Central memory CD4-positive, alpha-beta T cell (primary cell): ENCODE data around the gene CYSRT1.
"Not testable (repeated sequence)": the region's sequence is repeated elsewhere in the genome, so short reads cannot be mapped to it uniquely, and the experiment has no call there.

Source experiments
- DNase-seq: peaks from one replicate; pipeline ENCODE4 v3.0.0; 2022

CYSRT1 gene

DNA sequence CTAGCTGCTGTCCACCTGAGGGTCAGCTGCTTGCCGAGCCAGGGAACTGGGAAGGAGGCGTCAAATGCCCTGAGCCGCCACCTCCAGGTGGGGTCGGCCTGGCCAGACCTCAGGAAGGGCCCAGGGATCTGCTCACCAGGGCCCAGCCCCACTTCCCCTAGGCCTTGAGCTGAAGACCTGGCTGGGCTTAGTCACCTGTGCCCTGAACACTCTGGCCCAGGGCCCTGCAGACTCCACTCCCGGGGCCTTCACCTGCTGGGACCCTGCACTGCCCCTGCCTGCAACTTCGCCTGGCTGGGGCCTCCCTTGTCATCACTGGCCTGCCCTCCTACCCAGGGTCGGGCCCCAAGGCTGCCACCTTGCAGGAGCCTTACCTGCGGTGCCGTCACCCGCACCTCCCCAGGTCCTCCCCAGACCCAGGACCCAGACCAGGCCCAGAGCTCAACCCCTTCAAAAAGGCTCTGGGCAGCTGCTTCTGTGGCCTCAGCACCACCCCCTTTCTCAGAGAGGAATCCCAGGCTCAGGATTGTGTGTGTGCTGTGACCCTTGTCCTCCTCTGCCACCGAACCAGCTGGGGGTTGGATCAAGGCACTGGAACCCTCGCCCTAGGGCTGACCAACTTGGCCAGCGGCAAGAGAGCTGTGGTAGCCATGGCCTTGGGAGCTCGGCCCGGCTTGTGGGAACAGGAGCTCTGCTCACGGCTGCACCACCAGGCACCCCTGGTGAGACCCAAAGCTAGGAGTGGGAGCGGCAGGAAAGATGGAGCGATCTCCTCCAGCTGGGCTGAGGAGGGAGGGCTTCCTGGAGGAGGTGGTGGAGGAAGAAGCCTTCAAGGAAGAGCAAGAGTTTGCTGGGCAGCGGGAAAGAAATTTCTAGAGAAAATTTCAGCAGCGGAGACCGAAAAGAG, 29.0 kb downstream of the CYSRT1 start:
- no peak for DNase-seq

DNA sequence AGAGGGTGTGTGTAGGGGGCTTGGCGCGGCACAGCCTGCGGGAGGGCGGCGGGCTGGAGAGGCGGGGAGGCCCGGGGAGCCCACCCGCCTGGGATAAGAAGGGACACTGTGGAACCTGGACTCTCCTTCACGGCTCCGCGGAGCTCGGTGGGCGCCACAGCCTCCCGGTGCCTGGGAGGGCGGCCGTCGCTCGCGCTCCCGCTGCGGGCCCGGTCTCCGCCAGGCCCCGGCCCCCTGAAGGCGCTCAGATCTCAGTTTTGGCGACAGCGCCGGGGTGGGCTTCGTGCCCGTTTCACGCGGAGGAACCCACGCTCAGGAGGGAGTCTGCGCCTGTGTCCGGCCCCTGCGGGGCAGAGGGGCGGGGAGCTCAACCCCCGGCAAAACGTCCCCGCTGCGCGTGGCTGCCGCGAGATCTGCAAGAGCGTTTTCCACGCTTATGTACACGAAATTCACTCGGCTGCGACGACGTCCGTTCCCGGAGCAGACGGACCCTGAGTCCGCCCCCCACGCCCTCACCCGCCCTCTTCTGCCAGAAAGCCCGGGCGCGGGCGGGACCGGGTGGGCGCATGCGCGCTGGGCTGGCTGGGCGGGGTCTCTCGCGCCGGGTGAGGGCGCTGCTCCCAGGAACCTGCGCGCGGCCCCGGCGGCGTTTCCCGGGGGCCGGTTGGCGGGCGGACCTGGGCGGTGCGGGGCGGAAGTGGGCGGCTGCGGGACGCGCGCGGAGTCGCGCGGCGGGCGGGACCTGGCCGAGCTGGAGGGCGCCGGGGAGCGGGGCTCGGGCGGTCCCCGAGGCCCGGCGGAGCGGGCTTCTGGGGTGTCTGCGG, 29.9 kb downstream of the CYSRT1 start, which contains the start of gene NELFB:
Gene NELFB (plus strand): TSS at position 704 of the 824 bp plus-strand sequence.
- peak; percentile 94 for DNase-seq

DNA sequence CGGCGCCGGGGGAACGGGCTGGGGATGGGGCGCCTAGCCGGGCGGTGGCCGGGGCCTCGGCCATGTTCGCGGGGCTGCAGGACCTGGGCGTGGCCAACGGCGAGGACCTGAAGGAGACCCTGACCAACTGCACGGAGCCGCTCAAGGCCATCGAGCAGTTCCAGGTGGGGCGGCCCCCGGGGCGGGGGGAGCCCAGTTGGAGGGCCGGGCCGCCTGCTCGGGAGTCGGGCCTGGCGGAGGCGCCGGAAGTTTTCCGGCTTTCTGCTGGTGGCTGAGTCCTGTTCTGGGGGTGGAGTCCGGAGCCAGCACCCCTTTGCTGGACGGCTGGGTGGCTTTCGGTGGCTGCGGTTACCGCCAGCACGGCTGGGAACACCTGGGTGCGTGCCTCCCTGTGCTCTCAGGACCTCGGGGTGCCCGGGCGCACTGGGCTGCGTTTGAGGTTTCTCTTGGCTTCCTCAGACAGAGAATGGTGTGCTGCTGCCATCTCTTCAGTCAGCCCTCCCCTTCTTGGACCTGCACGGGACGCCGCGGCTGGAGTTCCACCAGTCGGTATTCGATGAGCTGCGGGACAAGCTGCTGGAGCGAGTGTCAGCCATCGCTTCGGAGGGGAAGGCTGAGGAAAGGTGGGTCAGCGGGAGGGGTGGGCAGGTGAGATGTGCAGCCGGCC, 30.6 kb downstream of the CYSRT1 start:
- DNase-seq: no peak

DNA sequence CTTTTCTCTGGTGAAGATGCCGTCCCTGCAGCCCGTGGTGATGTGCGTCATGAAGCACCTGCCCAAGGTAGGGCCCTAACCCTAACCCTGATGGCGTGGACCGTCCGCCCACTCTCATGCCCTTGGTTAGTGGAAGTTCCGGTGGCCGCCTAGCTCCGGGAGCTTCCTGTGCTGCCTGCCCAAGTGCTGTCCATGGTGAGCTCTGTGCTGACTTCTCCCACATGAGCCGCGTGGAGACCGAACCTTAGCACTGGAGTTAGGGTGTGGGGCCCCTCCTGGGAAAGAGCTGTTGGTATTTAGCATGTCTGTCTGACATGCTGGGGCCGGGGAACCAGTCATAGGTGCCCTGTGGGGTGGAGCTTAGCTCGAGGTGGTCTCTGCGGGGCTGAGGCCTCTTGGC, 31.4 kb downstream of the CYSRT1 start:
- no peak for DNase-seq

DNA sequence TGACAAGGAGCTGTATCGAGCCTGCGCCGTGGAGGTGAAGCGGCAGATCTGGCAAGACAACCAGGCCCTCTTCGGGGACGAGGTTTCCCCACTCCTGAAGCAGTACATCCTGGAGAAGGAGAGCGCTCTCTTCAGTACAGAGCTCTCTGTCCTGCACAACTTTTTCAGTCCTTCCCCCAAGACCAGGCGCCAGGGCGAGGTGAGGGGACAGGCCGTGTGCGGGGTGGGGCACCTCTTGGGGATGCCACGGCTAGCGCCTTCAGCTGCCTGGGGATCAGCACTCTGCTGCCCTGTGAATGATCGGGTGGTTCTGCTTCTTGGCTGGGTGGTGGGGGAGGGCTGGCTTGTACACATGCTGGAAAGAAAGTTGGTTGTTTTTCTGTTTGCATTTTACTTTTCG, 31.9 kb downstream of the CYSRT1 start:
- no peak for DNase-seq

DNA sequence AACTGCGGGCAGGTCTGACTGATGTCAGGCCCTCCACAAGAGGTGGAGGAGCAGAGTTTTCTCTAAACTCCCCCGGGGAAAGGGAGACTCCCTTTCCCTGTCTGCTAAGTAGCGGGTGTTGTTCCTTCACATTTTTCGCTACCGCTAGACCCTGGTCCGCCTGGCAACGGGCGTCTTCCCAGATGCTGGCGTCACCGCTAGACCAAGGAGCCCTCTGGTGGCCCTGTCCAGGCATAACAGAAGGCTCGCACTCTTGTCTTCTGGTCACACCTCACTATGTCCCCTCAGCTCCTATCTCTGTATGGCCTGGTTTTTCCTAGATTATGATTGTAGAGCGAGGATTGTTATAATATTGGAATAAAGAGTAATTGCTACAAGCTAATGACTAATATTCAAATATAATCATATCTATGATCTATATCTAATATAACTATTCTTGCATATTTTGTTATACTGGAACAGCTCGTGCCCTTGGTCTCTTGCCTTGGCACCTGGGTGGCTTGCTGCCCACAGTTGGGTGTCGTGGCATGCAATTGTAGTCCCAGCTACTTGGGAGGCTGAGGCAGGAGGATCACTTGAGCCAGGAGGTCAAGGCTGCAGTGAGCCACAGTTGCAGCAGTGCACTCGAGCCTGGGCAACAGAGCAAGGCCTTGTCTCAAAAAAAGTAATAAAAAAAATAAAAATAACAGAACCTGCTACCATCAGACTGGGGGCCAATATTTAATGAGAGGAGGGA, 37.4 kb downstream of the CYSRT1 start:
- not testable (repeated sequence) for DNase-seq

DNA sequence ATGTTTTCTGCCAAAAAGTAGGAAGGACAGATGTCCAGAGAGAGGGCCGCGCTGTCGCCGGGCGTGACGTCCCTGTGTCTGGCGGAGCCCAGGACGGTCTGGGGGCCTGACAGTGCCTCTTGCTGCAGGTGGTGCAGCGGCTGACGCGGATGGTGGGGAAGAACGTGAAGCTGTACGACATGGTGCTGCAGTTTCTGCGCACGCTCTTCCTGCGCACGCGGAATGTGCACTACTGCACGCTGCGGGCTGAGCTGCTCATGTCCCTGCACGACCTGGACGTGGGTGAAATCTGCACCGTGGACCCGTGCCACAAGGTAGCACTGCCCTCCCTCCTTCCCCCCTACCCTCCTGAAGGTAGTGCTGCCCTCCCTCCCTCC, 37.9 kb downstream of the CYSRT1 start:
- DNase-seq: no peak

DNA sequence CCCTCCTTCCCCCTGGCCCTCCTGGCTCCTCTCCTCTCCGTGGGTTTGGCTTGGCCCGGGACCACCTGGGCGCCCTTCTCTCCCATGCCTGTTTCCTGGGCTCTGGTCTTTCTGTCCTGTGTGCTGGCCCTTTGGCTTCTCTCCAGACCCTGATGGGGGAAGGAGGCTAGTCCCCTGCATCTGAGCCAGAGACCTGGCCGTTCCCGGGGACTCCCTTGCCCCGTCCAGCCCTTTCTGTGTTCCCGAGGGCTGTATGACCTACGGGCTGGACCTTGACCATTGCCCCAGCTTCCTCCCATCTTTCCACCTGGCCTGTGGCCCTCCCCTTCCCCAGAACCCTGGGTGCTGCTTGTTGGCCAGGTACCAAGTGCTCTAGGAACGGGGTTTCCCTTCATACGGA, 38.5 kb downstream of the CYSRT1 start:
- DNase-seq: no peak

DNA sequence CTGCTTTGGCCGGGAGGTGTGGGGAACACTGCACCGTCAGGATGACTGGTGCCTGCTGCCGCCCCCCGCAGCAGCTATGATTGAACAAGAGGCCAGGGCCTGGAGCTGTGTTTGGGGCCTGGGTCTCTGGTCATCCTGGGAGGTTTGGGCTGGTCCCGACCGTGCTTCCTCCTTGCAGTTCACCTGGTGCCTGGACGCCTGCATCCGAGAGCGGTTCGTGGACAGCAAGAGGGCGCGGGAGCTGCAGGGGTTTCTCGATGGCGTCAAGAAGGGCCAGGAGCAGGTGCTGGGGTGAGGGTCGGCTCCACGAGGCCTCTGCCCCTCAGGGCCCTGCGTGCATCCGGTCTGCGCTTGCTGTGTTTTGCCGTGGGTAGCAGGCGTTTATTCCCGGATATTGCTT, 39.1 kb downstream of the CYSRT1 start:
- DNase-seq: no peak

DNA sequence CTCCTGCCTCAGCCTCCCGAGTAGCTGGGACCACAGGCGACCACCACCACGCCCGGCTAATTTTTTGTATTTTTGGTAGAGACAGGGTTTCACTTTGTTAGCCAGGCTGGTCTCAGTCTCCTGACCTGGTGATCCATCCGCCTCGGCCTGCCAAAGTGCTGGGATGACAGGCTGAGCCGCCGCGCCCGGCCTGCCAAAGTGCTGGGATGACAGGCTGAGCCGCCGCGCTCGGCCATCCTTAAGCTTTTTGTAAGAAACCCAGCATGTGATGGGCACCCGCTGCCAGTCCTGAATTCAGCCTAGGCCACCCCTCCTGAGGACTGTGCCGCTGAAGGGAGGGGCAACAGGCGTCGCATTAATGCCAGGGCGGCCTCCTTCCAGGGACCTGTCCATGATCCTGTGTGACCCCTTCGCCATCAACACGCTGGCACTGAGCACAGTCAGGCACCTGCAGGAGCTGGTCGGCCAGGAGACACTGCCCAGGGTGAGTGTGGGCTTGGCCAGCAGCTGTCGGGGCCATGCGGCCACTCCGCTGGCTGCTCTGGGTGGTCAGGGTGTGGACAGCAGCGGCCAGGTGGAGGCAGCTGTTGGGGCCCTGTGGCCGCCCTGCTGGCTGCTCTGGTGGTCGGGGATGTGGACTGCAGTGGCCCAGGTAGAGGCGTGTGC, 40.7 kb downstream of the CYSRT1 start:
- DNase-seq: no peak

DNA sequence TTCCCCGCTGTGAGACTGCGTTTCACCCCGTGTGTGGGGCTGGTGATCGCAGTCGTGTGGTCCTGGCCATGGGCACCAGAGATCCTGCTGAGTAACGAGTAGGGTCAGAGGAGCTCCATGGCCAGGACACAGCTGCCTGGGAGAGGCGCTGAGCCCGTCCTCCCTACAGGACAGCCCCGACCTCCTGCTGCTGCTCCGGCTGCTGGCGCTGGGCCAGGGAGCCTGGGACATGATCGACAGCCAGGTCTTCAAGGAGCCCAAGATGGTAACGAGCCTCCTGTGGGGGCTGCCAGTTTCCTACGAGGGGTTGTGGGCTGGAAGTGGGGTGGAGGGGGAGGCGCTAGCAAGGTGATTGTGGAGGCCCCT, 41.2 kb downstream of the CYSRT1 start:
- DNase-seq: no peak

DNA sequence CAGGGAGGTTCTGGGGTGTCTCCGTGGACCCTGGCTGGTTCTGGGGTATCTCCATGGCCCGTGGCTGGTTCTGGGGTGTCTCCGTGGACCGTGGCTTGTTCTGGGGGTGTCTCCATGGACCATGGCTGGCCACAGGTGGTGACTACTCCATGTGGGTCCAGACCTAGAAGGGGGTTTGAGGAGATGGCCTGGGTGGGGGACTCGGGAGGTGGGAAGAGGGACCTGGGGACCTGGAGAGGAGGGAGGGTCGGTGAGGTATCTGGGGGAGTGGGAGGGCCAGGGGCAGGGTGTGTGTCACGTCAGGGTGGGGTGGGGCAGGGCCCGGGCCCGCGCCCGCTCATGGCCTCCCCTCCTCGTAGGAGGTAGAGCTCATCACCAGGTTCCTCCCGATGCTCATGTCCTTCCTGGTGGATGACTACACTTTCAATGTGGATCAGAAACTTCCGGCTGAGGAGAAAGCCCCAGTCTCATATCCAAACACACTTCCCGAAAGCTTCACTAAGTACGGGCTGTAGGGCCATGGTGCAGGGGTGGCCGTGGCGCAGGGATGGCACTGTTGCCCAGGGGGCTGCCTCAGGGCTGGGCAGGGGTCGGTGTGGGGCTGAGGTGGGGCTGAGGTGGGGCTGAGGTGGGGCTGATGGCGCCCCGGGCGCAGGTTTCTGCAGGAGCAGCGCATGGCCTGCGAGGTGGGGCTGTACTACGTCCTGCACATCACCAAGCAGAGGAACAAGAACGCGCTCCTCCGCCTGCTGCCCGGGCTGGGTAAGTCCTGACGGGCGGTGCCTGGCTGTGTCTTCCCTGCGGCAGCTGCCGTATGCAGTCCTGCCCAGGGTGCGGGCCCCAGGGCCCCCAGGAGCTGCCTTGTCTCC, 41.8 kb downstream of the CYSRT1 start:
- DNase-seq: no peak

DNA sequence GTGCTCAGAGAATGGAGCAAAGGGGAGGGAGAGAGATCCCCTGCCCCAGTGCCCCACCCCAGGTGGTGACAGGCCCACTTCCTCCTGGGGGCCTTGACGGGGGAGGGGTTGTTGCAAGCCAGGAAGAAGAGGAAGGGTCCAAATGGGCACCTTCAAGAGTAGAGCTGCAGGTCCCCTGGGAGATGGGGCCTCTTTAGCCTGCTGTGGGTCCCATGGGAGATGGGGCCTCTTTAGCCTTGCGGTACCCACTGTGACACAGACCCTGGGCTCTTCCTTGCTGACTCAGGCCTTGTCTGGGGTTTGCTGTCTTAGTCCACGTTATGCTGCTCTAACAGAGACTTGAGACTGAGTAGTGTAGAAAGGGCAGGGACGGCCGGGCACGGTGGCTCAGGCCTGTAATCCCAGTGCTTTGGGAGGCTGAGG, 43.0 kb downstream of the CYSRT1 start:
- no peak for DNase-seq

DNA sequence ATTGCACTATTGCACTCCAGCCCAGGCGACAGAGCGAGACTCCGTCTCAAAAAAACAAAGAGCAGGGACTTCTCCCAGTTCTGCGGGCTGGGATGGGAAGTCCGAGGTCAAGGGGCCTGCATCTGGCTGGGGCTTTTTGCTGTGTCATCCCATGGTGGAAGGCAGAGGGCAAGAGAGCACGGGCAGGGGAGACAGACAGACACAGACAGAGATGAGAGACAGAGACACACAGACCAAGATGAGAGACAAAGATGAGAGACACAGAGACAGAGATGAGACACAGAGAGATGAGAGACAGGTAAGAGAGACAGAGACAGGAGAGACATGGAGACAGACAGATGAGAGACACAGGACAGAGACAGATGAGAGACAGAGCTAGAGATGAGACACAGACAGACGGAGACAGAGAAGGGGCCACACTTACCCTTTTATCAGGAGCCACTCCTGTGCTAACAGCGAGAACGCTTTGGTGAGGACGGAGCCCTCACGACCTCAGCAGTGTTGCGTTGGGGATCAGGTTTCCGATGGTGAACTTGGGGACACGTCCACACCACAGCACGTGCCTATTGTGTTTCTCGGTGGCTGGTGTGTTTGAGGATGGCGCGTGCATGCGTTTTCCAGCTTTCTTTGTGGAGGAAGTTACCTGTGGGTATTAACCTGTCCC, 43.7 kb downstream of the CYSRT1 start:
- DNase-seq: no peak

DNA sequence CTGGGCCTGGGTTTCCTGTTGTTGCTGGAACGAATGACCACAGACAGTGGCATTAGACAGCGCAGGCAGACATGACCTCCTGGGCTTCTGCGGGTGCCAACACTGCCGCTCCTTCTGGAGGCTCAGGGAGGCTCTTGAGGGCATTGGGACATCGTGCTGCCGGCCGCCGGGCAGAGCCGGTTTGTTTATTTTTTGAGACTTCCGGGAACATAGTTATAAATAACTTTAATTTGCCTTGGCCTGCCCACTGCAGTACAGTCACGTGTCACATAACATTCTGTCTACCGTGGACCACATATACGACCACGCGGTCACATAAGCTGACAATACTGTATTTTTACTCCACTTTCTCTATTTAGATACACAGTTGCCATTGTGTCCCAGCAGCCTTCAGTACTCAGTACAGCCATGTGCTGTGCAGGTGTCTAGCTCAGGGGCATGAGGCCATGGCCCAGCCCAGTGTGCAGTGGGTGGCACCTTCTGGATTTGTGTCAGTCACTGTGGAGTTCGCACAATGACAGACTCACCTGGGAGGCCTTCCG, 44.3 kb downstream of the CYSRT1 start:
- no peak for DNase-seq

DNA sequence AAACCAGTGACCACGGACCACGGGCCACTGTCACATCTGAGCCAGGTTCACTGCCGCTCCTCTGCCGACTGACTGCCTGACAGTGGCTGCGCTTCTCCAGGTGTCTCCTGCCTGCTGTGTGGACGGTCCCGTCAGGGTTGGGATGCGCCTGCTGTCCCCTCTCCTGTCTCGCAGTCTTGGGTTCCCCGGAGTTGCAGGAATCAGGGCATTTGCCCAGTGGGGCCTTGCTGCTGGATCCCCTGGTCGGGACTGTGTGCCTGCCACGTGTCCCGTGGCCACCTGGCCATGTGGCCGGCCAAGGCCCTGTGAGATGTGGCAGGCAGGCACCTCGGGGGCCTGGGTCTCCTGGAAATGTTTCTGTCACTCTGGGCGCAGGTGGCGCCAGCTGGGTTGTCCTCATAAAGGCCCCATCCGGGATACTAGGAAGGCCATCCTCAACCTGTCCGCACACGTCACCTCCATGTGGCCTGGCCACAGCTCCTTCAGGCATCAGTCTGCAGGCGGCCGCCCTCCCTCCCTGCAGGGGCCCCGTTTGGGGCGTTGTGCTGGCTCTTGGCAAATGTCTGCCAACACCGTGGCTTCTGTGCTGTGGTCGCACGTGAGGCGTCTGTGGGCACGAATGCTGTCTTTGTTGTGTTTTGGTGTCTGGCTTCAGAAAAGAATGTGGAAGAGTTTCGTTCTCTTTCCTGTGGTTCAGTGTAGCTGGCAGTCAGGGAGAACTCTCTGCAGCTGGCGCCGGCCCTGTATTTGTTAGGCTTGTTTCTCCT, 46.1 kb downstream of the CYSRT1 start:
- peak; percentile 39 for DNase-seq

DNA sequence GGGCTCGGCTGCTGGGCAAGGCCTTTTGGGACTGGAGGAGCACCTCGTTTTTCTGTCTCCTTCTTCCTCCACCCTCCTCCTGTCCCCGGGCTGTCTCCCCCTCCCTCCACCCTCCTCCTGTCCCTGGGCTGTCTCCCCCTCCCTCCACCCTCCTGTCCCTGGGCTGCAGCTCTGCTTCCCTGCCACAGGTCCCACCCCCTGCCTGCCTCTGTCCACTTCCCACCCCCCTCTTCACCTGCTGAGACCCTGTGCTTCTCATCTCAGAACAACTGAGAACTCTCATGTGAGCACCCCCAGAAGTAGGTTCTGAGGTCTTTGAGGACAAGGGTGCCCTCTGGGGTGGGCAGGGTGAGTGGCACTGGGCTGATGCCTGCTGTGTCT, 46.7 kb downstream of the CYSRT1 start:
- DNase-seq: no peak

DNA sequence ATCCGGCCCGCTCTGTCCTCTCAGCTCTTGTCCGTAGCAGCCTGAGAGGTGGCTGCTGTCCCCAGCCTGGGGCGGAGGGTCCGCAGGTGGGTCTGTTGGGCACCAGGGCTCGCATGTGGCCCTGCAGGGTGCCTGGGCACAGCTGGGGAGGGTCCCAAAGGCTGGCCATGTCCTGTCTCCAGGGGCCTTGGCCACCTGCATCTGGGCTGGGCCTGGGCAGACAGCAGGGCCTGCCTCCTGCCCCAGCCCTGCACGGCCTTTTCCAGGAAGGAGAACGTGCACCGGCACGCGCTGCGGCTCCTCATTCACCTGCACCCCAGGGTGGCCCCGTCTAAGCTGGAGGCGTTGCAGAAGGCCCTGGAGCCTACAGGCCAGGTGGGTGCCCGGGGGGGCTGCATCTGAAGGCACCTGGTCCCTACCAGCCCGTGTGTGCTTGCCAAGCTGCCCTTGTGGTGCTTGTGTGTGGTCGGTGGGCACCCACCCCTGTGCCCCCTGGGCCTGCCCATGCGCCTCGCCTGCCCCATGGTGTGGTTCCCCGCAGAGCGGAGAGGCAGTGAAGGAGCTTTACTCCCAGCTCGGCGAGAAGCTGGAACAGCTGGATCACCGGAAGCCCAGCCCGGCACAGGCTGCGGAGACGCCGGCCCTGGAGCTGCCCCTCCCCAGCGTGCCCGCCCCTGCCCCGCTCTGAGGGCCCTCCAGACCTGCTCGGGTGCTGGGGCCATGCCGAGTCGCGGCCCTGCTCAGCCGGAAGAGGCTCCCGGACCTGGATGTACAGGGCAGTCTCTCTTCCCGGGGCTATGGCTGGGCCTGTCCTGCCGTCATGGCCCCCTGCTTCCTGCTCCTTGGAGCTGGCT, 47.5 kb downstream of the CYSRT1 start:
- DNase-seq: no peak
